K562 (cell line): Measurements from ENCODE around the gene PELI2. TPM values are rescaled to one million over a fixed set of nuclear protein-coding genes. Genes with fewer than 3 reads are reported as not detected.

ENCODE experiments used
- ATAC-seq: fragments of 200-7000 bp; cut with Tn5 transposase; 3 replicates; pipeline ENCODE4 v1.9.1; 2020; ENCODE audit warnings: moderate library complexity
- BruUV-seq: library from RNA; stranded (reverse); fragments of 400-500 nt; replicated peaks from 2 replicates; lab custom pipeline; 2021; lab: Mats Ljungman, UMichigan
- CTCF ChIA-PET: fragments of 300-600 bp; formaldehyde crosslinking; extraction: SDS; loops from one replicate; lab custom pipeline; 2021; ENCODE audit warnings: low intra/inter-chr PET ratio; lab: Yijun Ruan, JAX
- POLR2A ChIA-PET: fragments of 300-600, 350-650 bp; sonication (Branson Sonifier 250); formaldehyde crosslinking; extraction: SDS; loops from one replicate; lab custom pipeline; 2021; ENCODE audit warnings: antibody characterized with exemption, inconsistent platforms; lab: Yijun Ruan, JAX
- DNase-seq, 4 experiments: peaks; one replicate each; pipeline versions ENCODE4 v3.0.0 to v3.0.0-alpha.2; 2011 to 2018; ENCODE audit warnings: low spot score in 3 of 4, mixed read lengths in 3 of 4; ENCODE audit errors: extremely low read depth in 1 of 4
- FAIRE-seq: peaks from 2 replicates; lab custom pipeline; 2011; peaks lifted over from hg19 to GRCh38; lab: Jason Lieb, UNC
- H2AFZ ChIP-seq: 2 replicates; pipeline ENCODE4 v1.6.0; 2011; ENCODE audit warnings: low read depth, low read length, control low read depth, inconsistent platforms
- H3K27ac ChIP-seq: fragments of 200-600 bp; 3 replicates; pipeline ENCODE4 v1.8.0; 2011; ENCODE audit warnings: low read depth, mild to moderate bottlenecking, control low read depth, inconsistent platforms, low read length, moderate library complexity, mixed read lengths; ENCODE audit errors: extremely low read depth
- H3K27me3 ChIP-seq, 2 experiments: fragments of 300-600 bp in 1 of 2; 2 replicates in 1 of 2; 3 replicates in 1 of 2; pipeline versions ENCODE4 v1.6.0 to v1.8.0; 2011; ENCODE audit warnings: inconsistent platforms in 2 of 2, low read length in 2 of 2, mild to moderate bottlenecking in 1 of 2, mixed read lengths in 1 of 2, moderate library complexity in 1 of 2; ENCODE audit not compliant: control insufficient read depth in 2 of 2, insufficient read depth in 2 of 2
- H3K36me3 ChIP-seq: fragments of 300-600 bp; 3 replicates; pipeline ENCODE4 v1.8.0; 2011; ENCODE audit warnings: mild to moderate bottlenecking, low read length, inconsistent platforms; ENCODE audit not compliant: control insufficient read depth, insufficient read depth
- H3K4me1 ChIP-seq, 2 experiments: fragments of 200-600 bp in 1 of 2; replicated peaks in 1 of 2; 2 replicates in 1 of 2; 3 replicates in 1 of 2; pipeline versions ENCODE4 v1.5.1 to v1.8.0; 2011; ENCODE audit warnings: inconsistent platforms in 2 of 2, low read length in 2 of 2, mild to moderate bottlenecking in 1 of 2, mixed read lengths in 1 of 2, moderate library complexity in 1 of 2; ENCODE audit not compliant: control insufficient read depth in 2 of 2, insufficient read depth in 2 of 2
- H3K4me2 ChIP-seq: 2 replicates; pipeline ENCODE4 v1.6.1; 2011; ENCODE audit warnings: low read length, control low read depth, inconsistent platforms, mixed read lengths; ENCODE audit not compliant: insufficient read depth
- H3K4me3 ChIP-seq: fragments of 200-600 bp; sonication (generic), shearing (Covaris generic); 2 replicates; pipeline ENCODE4 v1.5.1; 2016; ENCODE audit warnings: control low read depth, inconsistent platforms
- H3K79me2 ChIP-seq: fragments of 200-600 bp; 3 replicates; pipeline ENCODE4 v1.8.0; 2011; ENCODE audit warnings: low read length, inconsistent platforms; ENCODE audit not compliant: control insufficient read depth, insufficient read depth
- H3K9ac ChIP-seq, 2 experiments: 2 replicates each; pipeline versions ENCODE4 v1.6.0 to v1.6.1; 2011; ENCODE audit warnings: low read depth in 2 of 2, low read length in 2 of 2, control low read depth in 1 of 2, inconsistent platforms in 1 of 2, mild to moderate bottlenecking in 1 of 2, mixed read lengths in 1 of 2; ENCODE audit not compliant: insufficient read depth in 1 of 2
- H3K9me1 ChIP-seq: one replicate; pipeline ENCODE4 v1.6.0; 2011; ENCODE audit warnings: inconsistent platforms, mild to moderate bottlenecking, low read length, moderate library complexity; ENCODE audit not compliant: control insufficient read depth, insufficient read depth
- H3K9me3 ChIP-seq: replicated peaks from 2 replicates; pipeline ENCODE4 v1.5.1; 2011; ENCODE audit warnings: low read depth, low read length, inconsistent platforms; ENCODE audit not compliant: control insufficient read depth, insufficient read depth
- H4K20me1 ChIP-seq: replicated peaks from 2 replicates; pipeline ENCODE4 v1.6.1; 2011; ENCODE audit warnings: low read length, inconsistent platforms, mixed read lengths; ENCODE audit not compliant: control insufficient read depth, insufficient read depth
- ATF4 ChIP-seq: fragments of 450-650 bp; formaldehyde crosslinking; IDR thresholded peaks from 2 replicates; pipeline ENCODE4 v1.4.0; 2022; ENCODE audit warnings: mild to moderate bottlenecking, moderate library complexity
- CEBPG ChIP-seq, 3 experiments: fragments of 200-800 bp in 1 of 3; sonication (Bioruptor generic) in 1 of 3; sonication (generic) in 1 of 3; formaldehyde crosslinking in 1 of 3; IDR thresholded peaks in 2 of 3; conservative IDR thresholded peaks in 1 of 3; 2 replicates each; pipeline versions ENCODE4 v1.6.1 to v1.8.0; 2016 to 2022; ENCODE audit warnings: missing compliant biosample characterization in 2 of 3, missing genetic modification characterization in 2 of 3, mild to moderate bottlenecking in 1 of 3, missing genetic modification reagents in 1 of 3
- EGR1 ChIP-seq: fragments of 450-650 bp; conservative IDR thresholded peaks from 2 replicates; pipeline ENCODE4 v1.6.1; 2017; ENCODE audit warnings: mild to moderate bottlenecking
- POLR2H ChIP-seq: IDR thresholded peaks from 2 replicates; pipeline ENCODE4 v1.6.1; 2016; ENCODE audit warnings: missing genetic modification characterization, low read depth, mild to moderate bottlenecking, control low read depth, missing compliant biosample characterization, moderate library complexity
- POLR3G ChIP-seq: IDR thresholded peaks from 2 replicates; pipeline ENCODE4 v1.6.1; 2011; ENCODE audit not compliant: insufficient read length, insufficient replicate concordance; ENCODE audit errors: extremely low read depth
- SREBF2 ChIP-seq: sonication (generic); formaldehyde crosslinking; IDR thresholded peaks from 2 replicates; pipeline ENCODE4 v1.4.0; 2020; ENCODE audit warnings: mild to moderate bottlenecking, missing genetic modification reagents
- SRSF3 ChIP-seq: fragments of 200-400 bp; formaldehyde crosslinking; IDR thresholded peaks from 2 replicates; pipeline ENCODE4 v1.6.1; 2016; ENCODE audit warnings: mild to moderate bottlenecking, low read length, moderate library complexity; ENCODE audit not compliant: insufficient read depth
- TRIM24 ChIP-seq, 2 experiments: fragments of 450-650 bp; IDR thresholded peaks; 2 replicates each; pipeline ENCODE4 v1.6.1; 2016
- WGBS: fragments of 100-300 bp; shearing (Covaris generic); methylation state at CpG from one replicate; pipeline ENCODE4 v1.1.6; 2016; ENCODE audit warnings: low coverage, mixed read lengths; ENCODE audit not compliant: insufficient coverage; ENCODE audit errors: missing lambda C conversion rate; 5-methylcytosine and 5-hydroxymethylcytosine counted together
- in situ Hi-C: fragments of 300-500 bp; cut with MboI; formaldehyde crosslinking; loops from 4 replicates; pipeline ENCODE4 v1.15.0; 2018; ENCODE audit warnings: inconsistent platforms, mixed read lengths
- intact Hi-C: fragments of 100-400 bp; cut with micrococcal nuclease; formaldehyde crosslinking; loops from 2 replicates; pipeline ENCODE4 v1.14.2; 2022
- polyA plus RNA-seq, 8 experiments: library from polyadenylated mRNA; depleted of rRNA in 4 of 8; stranded (reverse) in 5 of 8; unstranded in 3 of 8; fragments of >200 nt; fragmentation: Nextera tagmentation in 2 of 8; fragmentation: Illumina TruSeq in 1 of 8; extraction: Ambion mirVana in 2 of 8; extraction: Trizol in 1 of 8; gene quantifications; 2 replicates each; pipeline versions ENCODE4 v1.2.1 to v1.2.3, GENCODE V29; 2011 to 2014; ENCODE audit warnings: inconsistent platforms in 1 of 8, missing spikeins in 1 of 8
- total RNA-seq, 7 experiments: library from RNA; depleted of rRNA in 6 of 7; stranded (reverse); fragments of >200 nt in 6 of 7; fragmentation: Illumina TruSeq in 2 of 7; extraction: Trizol in 2 of 7; gene quantifications; 2 replicates each; pipeline versions ENCODE4 v1.2.1 to v1.2.3, GENCODE V29; 2011 to 2021; ENCODE audit warnings: low replicate concordance in 1 of 7

PELI2 gene
- total and polyA plus RNA-seq, 9 of the 15 experiments (the other 6 are each of a cell fraction or from before 2014, with no cell fraction given) = 0.20 to 1.5 (median 0.44) TPM

GRCh38 chr14:56208520-56208919 lies 90.3 kb downstream of the PELI2 start:
- H3K4me2 ChIP-seq = peak overlapping the region; percentile 11; the same call in 1 of the 2 replicates
- no peak overlapping the region for H3K27ac ChIP-seq
- WGBS = 35% methylated on average over 3 of the region's 3 CpGs
- H3K36me3 ChIP-seq = no peaks in the 10 kb centered on the region
- H3K4me1 ChIP-seq = peaks cover 0 to 18% of the 10 kb centered on the region in 2 experiments; a peak in 3 of 5 replicates
- H3K4me3 ChIP-seq = no peak overlapping the region
- no peaks in the 10 kb centered on the region for H3K9me1 ChIP-seq
- no peaks in the 10 kb centered on the region for H3K9me3 ChIP-seq
- no peaks in the 10 kb centered on the region for H3K27me3 ChIP-seq
- H3K9ac ChIP-seq = no peak overlapping the region
- BruUV-seq = no TSS peak
- ATAC-seq = no peak
- no peak overlapping the region for H2AFZ ChIP-seq
- TF ChIP-seq SREBF2 (no peak), CEBPG (CRISPR knock-in tag; IDR thresholded peaks at IDR 0.05) (no peak), CEBPG (tag; conservative IDR thresholded peaks at IDR 0.05 in 1 of 2, IDR thresholded peaks at IDR 0.05 in 1 of 2) (peak in 1 of 2 experiments; percentile 55; a peak in 2 of 4 replicates), SRSF3 (no peak), TRIM24 (IDR thresholded peaks at IDR 0.05) (peak in 1 of 2 experiments; percentile 10; a peak in 1 of 4 replicates), ATF4 (CRISPR knock-in tag) (0 out of 2 replicates have a peak, but pooled peaks have one; percentile 14), POLR3G (no peak), EGR1 (no peak), POLR2H (tag) (0 out of 2 replicates have a peak, but pooled peaks have one; percentile 25)
- intact Hi-C loops (no loop called here), in situ Hi-C loops (no loop called here)
- no peaks in the 10 kb centered on the region for H4K20me1 ChIP-seq
- DNase-seq = no peak
- no peak for FAIRE-seq
- ChIA-PET POLR2A (interaction anchor here (1.2 kb wide), 1 partner anchor 11 kb away, joined by 3 read pairs; no protein-coding TSS in a partner anchor), CTCF (no interaction called here)
- H3K79me2 ChIP-seq = no peaks in the 10 kb centered on the region
